GM19324 (cell line): Measurements from ENCODE around the gene PTGER2.

Experiments
- ATAC-seq: cut with Tn5 transposase; IDR thresholded peaks from one replicate; pipeline ENCODE4 v1.9.1; 2021; ENCODE audit warnings: mild to moderate bottlenecking, moderate library complexity; ENCODE audit not compliant: unreplicated experiment, low FRiP score

The PTGER2 gene

DNA sequence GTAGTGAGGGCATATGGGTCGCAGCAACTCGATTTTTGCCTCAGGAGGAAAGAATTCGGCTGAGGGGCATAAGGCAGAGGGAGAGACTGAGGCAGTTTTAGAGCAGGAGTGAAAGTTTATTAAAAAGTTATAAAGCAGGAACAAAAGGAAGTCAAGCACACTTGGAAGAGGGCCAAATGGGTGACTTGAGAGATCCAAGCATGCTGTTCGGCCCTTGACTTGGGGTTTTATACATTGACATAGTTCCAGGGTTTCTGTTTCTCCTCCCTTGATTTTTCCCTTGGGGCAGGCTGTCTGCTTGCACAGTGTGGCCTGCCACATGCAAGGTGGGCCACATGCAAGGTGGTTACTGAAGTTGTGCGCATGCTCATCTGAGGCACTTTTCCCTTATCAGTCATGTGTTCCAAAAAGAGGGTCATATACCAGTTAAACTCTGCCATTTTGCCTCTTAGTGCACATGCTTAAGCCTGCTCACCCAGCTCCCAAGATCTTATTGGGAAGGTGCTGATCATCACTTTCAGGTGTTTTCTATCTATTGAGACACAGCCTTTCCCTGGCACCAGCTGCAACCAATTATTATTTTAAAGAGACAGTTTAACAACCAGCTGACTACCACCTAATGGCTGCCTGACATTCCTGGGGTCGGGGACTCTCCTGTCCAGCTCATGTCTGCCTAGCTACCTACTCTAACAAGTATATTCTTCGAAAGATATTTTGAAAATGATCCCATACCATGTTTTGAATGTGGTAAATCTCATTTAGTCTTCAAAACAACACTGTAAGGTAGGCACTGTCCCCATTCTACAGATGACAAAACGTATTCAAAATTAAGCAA is 19.9 kb downstream of the PTGER2 start:
- ATAC-seq, result no peak

DNA sequence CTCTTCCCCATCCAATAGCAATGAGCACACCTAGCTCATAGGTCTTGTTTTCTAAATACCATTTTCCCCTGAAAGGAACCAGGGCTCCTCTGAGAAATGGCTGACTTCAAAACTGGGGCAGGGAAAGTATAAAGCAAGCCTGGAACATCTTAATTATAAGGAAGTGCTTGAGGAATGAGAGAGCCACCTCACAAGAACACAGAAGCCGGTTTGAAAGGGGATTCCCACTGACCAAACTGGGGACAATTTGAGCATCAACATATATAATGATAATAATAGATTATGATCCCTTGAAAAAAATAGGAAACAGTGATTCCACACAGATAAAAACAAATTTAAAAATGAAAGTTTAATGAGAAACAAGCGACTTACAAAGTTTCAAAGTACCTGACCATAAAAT is 22.1 kb downstream of the PTGER2 start:
- no peak for ATAC-seq

DNA sequence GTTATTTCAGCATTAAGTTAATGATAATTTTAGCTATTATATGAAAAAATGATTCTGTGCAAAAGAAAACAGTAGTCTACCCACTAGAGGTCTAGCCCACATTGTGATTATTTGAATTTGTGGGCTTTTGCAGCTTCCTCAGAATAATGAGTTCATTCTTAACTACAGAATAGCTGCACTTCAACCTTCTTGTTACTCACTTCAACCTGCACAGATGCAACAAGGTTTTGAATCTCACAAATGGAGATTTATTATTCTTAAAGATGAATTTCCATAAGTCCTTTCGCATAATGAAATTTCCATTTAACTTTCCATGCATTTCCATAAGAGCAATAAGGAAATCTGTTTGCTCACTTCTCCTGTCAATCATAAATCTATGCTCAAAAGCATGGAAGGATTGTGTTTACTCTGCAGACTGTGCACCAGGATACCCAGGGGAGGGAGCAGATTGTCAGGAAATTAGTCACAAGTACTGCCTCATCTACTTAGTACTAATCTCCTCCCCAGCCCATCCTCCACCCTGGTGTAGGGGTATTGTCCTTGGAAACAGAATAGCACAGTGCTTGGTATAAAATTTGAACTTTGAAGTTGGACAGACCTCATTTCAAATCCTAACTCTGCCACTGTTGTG is 24.1 kb downstream of the PTGER2 start:
- no peak for ATAC-seq

DNA sequence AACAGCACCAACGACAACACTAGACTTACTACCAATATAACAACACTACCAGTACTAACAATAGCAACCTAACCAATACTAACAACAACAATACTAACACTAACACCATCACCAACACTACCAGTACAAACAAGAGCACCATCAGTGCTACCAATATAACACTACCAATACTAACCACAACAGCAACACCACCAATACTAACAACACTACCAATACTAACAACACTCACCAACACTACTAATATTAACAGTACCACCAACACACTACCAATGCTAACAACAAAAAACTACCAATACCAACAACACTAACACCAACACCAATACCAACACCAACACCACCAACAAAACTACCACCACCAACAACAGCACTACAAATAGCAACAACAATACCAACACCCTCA is 25.1 kb downstream of the PTGER2 start:
- ATAC-seq, result no peak

DNA sequence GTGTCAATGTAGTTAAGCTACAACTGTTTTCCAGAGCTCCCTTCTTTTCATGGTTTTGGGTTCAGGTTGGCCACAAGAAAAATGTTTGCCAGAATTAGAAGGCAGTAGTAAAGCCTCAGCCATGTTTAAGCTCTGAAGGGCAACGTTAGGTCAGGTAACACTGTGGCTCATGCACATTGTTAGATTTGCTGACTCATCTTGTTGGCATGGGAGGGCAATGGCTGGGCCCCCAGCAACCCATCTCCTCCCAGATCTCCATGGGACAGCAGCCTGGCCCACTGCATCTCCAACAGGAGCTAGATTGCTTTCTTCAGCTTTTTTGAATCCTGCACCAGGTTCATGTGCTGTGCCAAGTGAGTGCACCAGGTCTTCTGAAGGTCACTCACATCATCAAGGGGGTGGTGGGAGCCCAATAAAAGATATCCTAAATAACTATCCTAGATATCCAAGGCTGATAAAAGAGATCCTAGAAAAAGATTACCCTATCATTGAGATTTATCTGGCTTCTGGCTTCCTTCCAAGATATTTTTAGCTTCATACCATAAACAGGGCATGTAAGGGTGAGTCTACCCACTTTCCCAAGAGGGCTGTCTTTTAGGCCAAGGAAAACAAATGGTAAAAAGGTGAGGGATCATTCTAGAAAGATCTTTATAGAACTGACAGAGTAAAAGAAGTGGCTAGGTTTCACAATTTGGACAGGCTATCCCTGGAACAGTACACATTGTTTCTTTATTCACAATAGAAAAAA is 28.9 kb downstream of the PTGER2 start:
- no peak for ATAC-seq

DNA sequence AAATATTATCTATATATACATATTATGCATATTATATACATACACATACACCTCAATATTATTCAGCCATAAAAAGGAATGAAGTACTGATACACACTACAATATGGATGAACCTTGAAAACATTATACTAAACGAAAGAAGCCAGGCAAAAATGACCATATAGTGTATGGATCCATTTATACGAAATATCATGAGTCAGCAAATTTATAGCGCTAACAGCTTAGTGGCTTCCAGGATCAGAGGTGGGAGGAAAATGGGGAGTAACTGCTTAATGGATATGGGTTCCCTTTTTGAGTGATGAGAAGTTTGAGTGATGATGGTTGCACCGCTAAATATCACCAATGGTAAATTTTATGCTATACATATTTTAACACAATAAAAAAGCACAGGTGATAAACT is 32.7 kb downstream of the PTGER2 start:
- no peak for ATAC-seq

DNA sequence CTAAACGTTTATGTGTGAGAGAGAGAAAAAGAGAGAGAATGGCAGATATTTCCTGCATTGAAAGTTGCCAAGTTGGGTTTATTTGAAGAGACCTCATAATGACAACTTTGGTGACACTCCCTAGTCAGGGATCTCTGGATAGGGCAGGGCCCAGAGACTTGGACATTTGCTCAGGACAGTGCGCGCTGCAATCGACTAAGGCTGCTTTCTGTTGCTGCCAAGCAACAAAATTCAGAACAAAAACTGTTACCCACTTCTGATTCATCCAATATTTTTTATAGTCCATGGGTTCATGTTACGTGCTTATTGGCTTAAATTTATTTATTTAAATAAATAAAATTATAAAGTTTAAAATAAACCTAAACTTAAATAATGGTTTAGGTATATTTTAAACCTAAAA is 34.2 kb downstream of the PTGER2 start:
- ATAC-seq, result no peak

DNA sequence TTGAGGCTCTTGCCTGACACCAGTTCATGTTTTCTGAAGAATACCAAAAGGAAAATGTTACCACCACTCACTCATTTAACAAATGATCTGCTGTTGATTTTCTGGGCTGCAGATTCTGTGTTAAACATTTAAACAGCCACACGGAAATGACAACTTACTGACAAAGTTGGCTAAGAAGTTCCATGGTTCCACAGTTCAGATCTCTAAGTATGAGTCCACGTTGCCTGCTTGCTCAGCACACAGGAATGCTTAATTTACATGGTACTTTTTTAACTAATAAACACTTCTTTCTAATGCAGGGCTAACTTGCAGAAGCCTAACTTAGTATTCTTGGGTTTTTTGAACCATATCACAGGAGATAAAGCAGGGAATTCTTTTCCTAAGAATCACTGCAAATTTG is 34.7 kb downstream of the PTGER2 start:
- ATAC-seq, result no peak

DNA sequence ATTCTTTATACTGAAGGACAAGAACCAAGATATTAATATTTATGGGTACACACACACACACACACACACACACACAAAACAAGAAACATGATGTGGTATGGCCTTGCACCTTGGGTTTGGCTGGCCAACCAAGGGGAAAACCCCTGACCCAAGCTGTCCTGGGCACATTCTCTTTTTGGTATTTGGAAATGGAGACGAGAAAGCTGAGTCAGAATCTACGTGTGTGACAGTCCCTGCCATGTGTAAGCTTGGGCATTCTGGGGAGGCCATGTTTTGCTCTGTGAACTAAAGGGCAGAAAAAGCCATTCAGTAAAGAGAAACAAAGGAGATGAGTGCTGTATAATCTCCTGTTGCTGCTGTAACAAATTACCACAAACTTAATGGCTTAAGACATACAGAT is 35.6 kb downstream of the PTGER2 start:
- no peak for ATAC-seq

DNA sequence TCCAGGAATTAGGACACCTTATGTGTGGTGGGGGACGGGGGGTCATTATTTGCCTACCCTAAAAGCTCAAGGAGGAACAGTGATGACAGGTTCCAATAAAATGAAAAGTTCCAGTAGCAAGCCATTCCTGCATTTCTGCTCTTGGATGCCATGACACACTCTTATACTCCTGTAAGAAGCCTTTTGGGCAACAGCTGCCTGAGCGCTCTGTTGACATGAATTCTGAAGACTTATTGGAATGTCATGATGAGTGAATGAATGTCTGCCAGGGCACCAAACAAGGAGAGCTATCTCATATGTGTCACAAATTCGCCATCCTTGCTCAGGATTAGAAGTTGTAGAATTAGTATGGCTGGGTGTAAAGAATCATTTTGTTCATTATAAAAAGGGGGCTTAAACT is 36.3 kb downstream of the PTGER2 start:
- ATAC-seq, result no peak

DNA sequence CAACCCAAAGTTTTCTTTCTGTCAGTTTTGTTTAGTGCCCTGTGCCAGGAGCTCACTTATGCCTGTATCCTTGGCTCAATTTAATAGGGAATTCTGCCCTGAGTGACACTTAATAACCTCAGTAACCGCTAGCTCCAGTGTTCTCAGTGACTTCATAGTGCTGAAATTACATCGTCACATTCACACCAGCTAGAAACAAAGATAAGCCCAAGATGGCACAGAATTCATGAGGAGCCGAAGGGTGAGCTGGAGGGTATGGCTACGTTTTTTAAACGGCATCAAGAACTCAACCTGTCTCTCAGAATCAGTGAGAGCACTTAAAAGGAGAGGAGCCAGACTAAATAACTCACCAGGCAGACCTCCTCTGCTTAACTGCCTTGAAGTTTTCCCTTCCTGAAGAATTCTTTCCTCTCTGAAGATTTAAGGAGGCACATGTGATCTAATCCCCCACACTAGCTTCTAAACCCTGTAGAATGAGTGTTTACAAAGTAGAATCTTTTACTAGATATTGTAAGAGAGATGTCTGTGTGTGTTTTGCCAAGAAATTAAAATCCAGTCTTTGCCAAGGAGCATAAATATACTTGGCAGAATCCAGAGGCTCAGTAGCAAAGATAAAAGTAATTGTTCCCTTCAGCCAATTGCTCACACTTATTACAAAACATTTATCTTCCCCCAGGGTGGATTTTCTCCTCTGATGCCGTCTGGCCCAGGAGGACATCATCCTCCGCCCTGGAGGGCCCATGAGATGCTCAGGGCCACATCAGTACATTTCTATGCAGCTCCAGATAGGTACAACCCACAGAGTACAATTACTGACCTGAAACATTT is 37.3 kb downstream of the PTGER2 start:
- ATAC-seq, result peak; percentile 21

DNA sequence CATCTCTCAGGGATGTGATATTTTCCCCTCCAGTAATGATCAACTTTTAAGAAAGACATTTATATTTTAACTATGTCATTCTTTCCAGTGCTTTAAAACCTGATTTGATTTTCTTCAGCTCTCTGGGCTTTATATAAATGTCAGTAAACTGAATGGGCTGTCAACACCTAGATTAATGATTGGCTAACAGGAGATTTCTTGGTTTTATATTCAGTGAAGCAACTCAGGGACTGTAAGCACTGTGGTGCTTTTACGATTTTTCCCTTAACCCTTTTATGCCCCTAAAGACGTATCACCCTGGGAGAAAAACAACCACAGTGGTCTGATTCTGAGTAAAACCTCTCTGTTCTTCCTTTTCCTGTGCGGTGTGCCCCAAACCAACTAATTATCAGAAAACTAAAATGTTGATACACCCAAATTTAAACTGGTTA is 38.0 kb downstream of the PTGER2 start:
- peak; percentile 43 for ATAC-seq

DNA sequence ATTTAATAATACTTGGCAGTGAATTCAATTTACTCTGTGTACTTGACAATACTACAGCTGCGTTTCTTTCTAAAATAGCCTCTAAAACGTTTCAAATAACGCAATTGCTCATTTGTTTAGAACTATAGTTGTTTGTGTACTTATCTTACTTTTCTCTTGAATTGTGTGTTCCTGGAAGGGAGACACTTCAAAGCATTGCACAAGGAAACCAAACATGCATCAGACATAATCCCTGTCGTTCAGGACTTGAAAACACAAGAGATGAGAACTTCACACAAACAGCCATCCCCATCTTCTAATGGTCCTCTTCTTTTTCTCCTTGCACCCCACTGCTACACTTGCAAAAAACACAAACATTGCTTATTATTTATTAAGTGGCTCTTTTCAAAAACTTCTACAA is 38.5 kb downstream of the PTGER2 start:
- no peak for ATAC-seq

DNA sequence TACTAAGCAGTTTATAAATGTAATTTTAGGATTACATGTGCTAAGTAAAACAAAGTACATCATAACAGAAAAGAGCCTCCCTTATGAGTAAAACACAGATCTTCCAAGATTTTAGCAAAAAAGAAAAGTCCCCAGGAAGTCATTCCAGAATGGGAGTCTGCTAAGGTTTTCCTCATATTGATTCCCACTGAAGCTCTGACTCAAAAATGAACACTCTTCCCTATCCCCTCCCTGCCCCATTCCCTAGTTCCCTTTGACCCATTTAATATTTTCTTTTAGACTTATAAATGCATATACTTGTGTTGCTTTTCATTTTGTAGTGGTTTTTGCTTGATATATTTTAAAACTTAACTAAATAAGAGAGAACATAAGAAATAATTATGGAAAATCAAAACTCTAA is 40.1 kb downstream of the PTGER2 start:
- no peak for ATAC-seq

DNA sequence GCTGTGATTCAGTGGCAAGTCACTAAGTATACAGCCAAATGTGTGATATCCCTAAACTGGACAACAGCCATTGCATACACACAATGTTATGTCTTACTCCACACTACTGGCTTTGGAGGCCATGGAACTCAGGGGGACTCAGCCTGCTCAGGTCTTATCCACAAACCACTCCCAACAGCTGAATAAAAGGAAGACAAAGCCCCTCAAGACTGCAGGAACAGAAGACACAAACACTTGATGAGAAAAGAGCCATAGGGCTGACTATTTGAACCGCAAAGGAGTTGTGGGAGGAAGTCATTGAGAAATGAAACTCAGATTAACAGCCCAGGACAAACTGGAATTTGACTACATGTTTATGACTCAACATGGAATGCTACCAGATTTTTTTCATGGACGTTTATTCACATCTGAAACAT is 40.9 kb downstream of the PTGER2 start:
- ATAC-seq, result no peak

DNA sequence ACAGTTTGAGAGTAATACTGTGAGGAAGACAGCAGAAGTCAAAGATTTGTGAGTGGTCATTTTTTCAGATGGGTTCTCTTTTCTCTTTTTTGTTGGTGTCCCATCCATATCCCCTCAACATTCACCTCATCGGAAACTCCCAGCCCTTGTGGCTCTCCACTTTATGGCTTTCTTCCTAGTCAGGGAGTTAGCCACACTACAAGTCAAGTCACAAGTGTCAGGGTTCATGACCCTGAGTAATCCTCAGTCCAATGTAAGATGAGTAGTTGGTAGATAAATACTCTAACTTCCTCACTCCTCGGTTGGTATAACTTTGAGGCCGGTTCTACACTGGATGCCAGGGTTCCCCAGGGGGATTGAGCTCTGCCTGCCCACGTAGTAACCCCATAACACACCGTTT is 41.4 kb downstream of the PTGER2 start:
- ATAC-seq, result no peak

DNA sequence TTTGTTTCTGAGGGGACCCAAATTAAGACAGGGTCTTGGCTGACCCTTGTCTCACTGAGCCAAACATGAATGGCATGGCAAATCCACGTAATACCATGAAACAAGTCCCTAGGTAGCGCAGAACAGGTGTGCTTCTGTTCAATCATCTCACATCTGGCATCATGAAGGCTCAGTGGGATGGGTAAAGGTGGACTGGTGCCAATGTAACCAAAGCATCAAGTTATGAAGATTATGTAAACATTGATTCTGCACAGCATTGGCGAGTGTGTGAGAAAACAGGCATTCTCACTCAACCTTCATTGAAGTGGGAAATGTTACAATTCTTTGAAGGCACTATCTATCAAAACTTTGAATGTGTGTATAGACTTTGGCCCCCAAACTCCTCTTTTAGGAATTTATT is 41.9 kb downstream of the PTGER2 start:
- ATAC-seq, result no peak

DNA sequence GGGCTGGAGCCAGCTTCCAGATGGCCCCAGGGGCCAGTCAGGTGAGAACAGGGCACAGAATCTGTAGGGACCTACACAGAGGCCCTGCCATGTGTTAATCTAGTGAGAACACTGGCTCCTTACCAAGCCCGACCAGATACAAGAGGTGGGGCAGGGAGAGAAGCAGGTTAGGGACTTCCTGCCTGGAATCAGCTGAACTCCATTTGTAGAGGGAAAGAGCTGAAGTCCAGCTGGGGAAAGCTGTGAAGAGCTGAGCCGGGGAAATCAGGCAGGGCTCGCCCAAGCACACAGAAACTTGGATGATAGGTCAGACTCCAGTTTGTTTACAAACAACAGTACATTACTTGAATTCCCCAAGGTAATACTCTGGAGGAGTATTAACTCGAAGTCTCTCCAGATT is 46.7 kb downstream of the PTGER2 start:
- no peak for ATAC-seq

DNA sequence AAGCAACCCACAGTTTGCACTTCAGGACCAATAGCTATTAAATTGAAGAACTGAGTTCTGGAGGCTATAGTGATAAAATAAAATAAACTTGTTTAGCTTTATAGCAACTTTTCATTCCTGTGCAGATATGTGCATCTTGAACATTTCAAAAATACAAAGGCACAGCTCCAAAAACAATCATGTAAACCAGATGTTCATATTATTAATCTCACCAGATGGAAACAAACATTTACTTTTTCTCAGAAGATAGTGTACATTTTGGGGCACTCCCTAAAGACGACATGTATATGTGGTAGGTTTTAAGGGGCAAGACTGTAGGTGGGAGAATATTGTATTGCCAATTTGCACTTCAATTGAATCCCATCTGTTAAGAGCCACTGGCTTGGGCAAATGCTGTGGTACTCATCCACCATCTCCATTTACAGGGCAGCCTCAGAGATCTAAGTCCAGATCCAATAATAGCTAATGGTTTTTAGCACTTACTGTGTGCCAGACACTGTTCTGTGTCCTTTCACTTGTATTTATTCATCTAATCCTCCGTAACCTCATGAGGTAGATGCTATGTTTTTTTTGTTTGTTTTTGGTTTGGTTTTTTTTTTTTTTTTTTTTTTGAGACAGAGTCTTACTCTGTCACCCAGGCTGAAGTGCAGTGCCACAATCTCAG is 49.1 kb downstream of the PTGER2 start:
- ATAC-seq, result no peak

DNA sequence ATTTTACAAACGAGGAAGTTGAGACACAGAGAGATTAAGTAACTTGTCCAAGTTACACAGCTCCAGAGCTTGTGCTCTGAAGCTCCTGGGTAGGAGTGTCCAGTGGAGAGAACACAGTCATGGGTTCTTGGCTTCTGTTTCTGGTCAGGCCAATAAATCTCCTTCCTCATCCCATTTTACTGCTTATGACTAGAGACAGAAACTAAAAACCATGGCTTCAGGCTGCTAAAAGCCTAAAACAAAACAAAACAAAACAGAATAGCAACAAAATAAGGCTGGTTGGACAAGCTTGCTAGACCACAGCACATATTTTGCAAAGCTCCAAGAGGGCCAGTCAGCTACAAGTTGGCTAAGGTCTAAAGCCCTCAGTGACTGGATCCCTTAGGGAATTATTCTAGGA is 49.8 kb downstream of the PTGER2 start:
- no peak for ATAC-seq
